ENCODE results near the gene NLRX1.

Gene NLRX1

DNA sequence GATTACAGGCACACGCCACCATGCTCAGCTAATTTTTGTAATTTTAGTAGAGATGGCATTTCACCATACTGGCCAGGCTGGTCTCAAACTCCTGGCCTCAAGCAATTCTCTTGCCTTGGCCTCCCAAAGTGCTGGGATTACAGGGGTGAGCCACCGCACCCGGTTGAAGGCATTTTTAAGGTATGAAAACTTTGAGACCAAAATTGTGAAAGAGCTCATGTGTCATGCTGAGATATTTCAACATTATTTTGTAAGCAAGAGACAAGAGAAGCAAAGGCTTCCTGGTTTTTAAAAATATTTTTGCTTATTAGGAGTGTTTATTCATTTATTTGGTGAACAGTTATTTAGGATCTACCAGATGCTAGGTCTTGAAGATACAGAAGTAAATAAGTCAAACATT is 23.6 kb downstream of the NLRX1 start:
- H3K9me3 ChIP-seq (ENCODE audit: insufficient read depth, low read length): no peaks in the 10 kb centered on the region
- H3K27me3 ChIP-seq (ENCODE audit: low read length): no peaks in the 10 kb centered on the region
- H3K9me2 ChIP-seq (replicated peaks; ENCODE audit: insufficient read depth, low read length): no peaks in the 10 kb centered on the region
- no peaks in the 10 kb centered on the region for H3K79me2 ChIP-seq (ENCODE audit: insufficient read depth, low read length)
- no peak overlapping the region for H2AFZ ChIP-seq (ENCODE audit: low read depth, low read length, severe bottlenecking)
- H3K4me2 ChIP-seq (ENCODE audit: low read depth, low read length, poor library complexity, severe bottlenecking): no peak overlapping the region
- H3K27ac ChIP-seq (ENCODE audit: low read depth, low read length): no peak overlapping the region
- TF ChIP-seq, protein P1, sequence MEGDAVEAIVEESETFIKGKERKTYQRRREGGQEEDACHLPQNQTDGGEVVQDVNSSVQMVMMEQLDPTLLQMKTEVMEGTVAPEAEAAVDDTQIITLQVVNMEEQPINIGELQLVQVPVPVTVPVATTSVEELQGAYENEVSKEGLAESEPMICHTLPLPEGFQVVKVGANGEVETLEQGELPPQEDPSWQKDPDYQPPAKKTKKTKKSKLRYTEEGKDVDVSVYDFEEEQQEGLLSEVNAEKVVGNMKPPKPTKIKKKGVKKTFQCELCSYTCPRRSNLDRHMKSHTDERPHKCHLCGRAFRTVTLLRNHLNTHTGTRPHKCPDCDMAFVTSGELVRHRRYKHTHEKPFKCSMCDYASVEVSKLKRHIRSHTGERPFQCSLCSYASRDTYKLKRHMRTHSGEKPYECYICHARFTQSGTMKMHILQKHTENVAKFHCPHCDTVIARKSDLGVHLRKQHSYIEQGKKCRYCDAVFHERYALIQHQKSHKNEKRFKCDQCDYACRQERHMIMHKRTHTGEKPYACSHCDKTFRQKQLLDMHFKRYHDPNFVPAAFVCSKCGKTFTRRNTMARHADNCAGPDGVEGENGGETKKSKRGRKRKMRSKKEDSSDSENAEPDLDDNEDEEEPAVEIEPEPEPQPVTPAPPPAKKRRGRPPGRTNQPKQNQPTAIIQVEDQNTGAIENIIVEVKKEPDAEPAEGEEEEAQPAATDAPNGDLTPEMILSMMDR (IDR thresholded peaks at IDR 0.05; ENCODE audit: insufficient read depth, low read length, poor library complexity, severe bottlenecking): no peak
- TF ChIP-seq EZH2phosphoT487 (conservative IDR thresholded peaks at IDR 0.05; ENCODE audit: low read length): no peak
- H3K4me3 ChIP-seq (ENCODE audit: insufficient read depth, low read length, poor library complexity, severe bottlenecking): no peak overlapping the region
- H3K9ac ChIP-seq (ENCODE audit: low read length): no peak overlapping the region
- no peaks in the 10 kb centered on the region for H3K36me3 ChIP-seq (ENCODE audit: low read length)
- H3F3A ChIP-seq (ENCODE audit: insufficient read depth): no peaks in the 10 kb centered on the region
- no peaks in the 10 kb centered on the region for H4K20me1 ChIP-seq (ENCODE audit: low read depth, low read length)

DNA sequence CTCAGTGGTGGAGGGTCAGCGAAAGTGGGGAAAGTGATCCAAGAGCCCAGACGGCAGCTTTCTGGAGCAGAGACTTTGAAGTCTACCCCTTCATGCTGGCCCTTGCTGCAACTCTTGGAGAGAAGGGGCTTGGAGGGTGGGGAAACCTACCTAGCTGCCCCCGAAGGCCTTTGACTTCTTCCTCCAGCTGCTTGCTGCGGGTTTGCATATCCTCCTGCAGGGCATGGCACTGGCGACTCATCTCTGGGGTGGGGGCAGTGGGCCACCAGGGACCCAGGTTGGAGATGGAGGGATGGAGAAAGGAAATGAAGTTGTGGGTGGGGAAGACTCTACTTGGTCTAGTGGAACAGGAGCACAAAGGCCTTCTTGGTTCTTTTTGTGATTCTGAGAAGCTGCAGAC is 24.5 kb downstream of the NLRX1 start:
- no peaks in the 10 kb centered on the region for H3K36me3 ChIP-seq (ENCODE audit: low read length)
- TF ChIP-seq, protein P1 (IDR thresholded peaks at IDR 0.05; ENCODE audit: insufficient read depth, low read length, poor library complexity, severe bottlenecking): no peak

DNA sequence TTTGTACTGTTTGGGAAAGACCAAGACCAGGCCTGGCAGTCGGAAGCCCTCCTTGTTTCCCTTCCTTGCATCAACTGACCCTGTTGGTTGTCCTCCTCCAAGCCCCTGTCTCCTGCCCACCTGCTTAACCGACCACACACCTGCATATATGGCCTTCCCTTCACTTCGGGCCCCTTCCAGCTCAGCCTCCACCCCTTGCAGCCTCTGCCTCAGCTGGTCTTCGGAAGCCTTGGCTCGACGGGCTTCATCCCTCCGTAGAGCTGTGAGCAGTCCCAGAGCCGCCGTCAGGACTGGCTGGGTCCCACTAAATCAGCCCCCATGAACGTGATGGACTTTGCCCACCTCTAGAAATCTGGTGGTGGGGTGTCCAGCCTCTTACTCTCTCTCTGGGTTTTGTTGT is 25.1 kb downstream of the NLRX1 start:
- no peaks in the 10 kb centered on the region for H3F3A ChIP-seq (ENCODE audit: insufficient read depth)
- H3K9ac ChIP-seq (ENCODE audit: low read length): no peak overlapping the region
- H3K27ac ChIP-seq (ENCODE audit: low read depth, low read length): no peak overlapping the region
- no peaks in the 10 kb centered on the region for H4K20me1 ChIP-seq (ENCODE audit: low read depth, low read length)
- no peaks in the 10 kb centered on the region for H3K9me3 ChIP-seq (ENCODE audit: insufficient read depth, low read length)
- H3K79me2 ChIP-seq (ENCODE audit: insufficient read depth, low read length): no peaks in the 10 kb centered on the region
- H3K4me3 ChIP-seq (ENCODE audit: insufficient read depth, low read length, poor library complexity, severe bottlenecking): no peak overlapping the region
- H3K27me3 ChIP-seq (ENCODE audit: low read length): no peaks in the 10 kb centered on the region
- no peak overlapping the region for H3K4me2 ChIP-seq (ENCODE audit: low read depth, low read length, poor library complexity, severe bottlenecking)
- no peak overlapping the region for H2AFZ ChIP-seq (ENCODE audit: low read depth, low read length, severe bottlenecking)
- no peaks in the 10 kb centered on the region for H3K9me2 ChIP-seq (replicated peaks; ENCODE audit: insufficient read depth, low read length)
- no peaks in the 10 kb centered on the region for H3K36me3 ChIP-seq (ENCODE audit: low read length)
- no peak for TF ChIP-seq EZH2phosphoT487 (conservative IDR thresholded peaks at IDR 0.05; ENCODE audit: low read length)
- TF ChIP-seq, protein P1 (IDR thresholded peaks at IDR 0.05; ENCODE audit: insufficient read depth, low read length, poor library complexity, severe bottlenecking): no peak

More for the DNA sequence above, 24.5 kb downstream of the NLRX1 start:
- Histone ChIP-seq H3K27me3 (ENCODE audit: low read length) (no peaks in the 10 kb centered on the region), H3K9ac (ENCODE audit: low read length) (no peak overlapping the region), H3K27ac (ENCODE audit: low read depth, low read length) (no peak overlapping the region), H3K4me3 (ENCODE audit: insufficient read depth, low read length, poor library complexity, severe bottlenecking) (no peak overlapping the region), H3F3A (ENCODE audit: insufficient read depth) (no peaks in the 10 kb centered on the region), H2AFZ (ENCODE audit: low read depth, low read length, severe bottlenecking) (no peak overlapping the region), H3K9me2 (replicated peaks; ENCODE audit: insufficient read depth, low read length) (no peaks in the 10 kb centered on the region), H4K20me1 (ENCODE audit: low read depth, low read length) (no peaks in the 10 kb centered on the region), H3K79me2 (ENCODE audit: insufficient read depth, low read length) (no peaks in the 10 kb centered on the region), H3K4me2 (ENCODE audit: low read depth, low read length, poor library complexity, severe bottlenecking) (no peak overlapping the region), H3K9me3 (ENCODE audit: insufficient read depth, low read length) (no peaks in the 10 kb centered on the region)

All from SU-DHL-6 (cell line).